GM21786 (cell line): ENCODE data around the gene TSR3.

Experiments used
- ATAC-seq: cut with Tn5 transposase; IDR thresholded peaks from one replicate; pipeline ENCODE4 v1.9.1; 2021; ENCODE audit not compliant: unreplicated experiment

TSR3 gene

GRCh38 chr16:1326391-1326790 lies 25.3 kb downstream of the TSR3 start:
- ATAC-seq, result no peak

- ATAC-seq, result no peak
Observed at GRCh38 chr16:1325673-1326371, 25.9 kb downstream of the TSR3 start.

- ATAC-seq, result no peak
Observed at GRCh38 chr16:1325261-1325660, 26.4 kb downstream of the TSR3 start.

- ATAC-seq, result no peak
Observed at GRCh38 chr16:1324286-1324826, 27.3 kb downstream of the TSR3 start.

GRCh38 chr16:1323296-1324239 lies 28.1 kb downstream of the TSR3 start:
- ATAC-seq, result no peak

- ATAC-seq, result no peak
Observed at GRCh38 chr16:1322407-1322806, 29.3 kb downstream of the TSR3 start.

- no peak for ATAC-seq
Observed at GRCh38 chr16:1320658-1321240, 30.9 kb downstream of the TSR3 start.

GRCh38 chr16:1320097-1320496 lies 31.6 kb downstream of the TSR3 start:
- ATAC-seq, result no peak

- ATAC-seq, result no peak
Observed at GRCh38 chr16:1319041-1319440, 32.6 kb downstream of the TSR3 start.

GRCh38 chr16:1318268-1318545 lies 33.5 kb downstream of the TSR3 start:
- ATAC-seq, result no peak

GRCh38 chr16:1317479-1318267 lies 34.0 kb downstream of the TSR3 start:
- ATAC-seq, result no peak

- no peak for ATAC-seq
Observed at GRCh38 chr16:1316033-1316405, 35.7 kb downstream of the TSR3 start.

GRCh38 chr16:1315081-1316032 lies 36.3 kb downstream of the TSR3 start:
- no peak for ATAC-seq

GRCh38 chr16:1314399-1315068 lies 37.1 kb downstream of the TSR3 start:
- ATAC-seq, result no peak

- ATAC-seq, result no peak
Observed at GRCh38 chr16:1313721-1314369, 37.8 kb downstream of the TSR3 start.

- ATAC-seq, result no peak
Observed at GRCh38 chr16:1312903-1313302, 38.8 kb downstream of the TSR3 start.

GRCh38 chr16:1312467-1312816 lies 39.2 kb downstream of the TSR3 start:
- no peak for ATAC-seq

GRCh38 chr16:1311738-1312466 lies 39.8 kb downstream of the TSR3 start:
- ATAC-seq, result no peak
